HG03108 (cell line): Measurements from ENCODE around the gene XYLB.
"Not testable (repeated sequence)": the region's sequence is repeated elsewhere in the genome, so short reads cannot be mapped to it uniquely, and the experiment has no call there.

Experiments used
- ATAC-seq: cut with Tn5 transposase; IDR thresholded peaks from one replicate; pipeline ENCODE4 v1.9.1; 2021; ENCODE audit warnings: moderate library complexity; ENCODE audit not compliant: unreplicated experiment

The XYLB gene

GRCh38 chr3:38346587-38347410 is at the start of gene XYLB:
Gene XYLB (plus strand): TSS chr3:38346785. CDS start chr3:38346869, 84 bp downstream.
- ATAC-seq, result peak; percentile 98

GRCh38 chr3:38297053-38297452 is 49.5 kb upstream of the XYLB start:
- not testable (repeated sequence) for ATAC-seq

GRCh38 chr3:38297537-38297936 is 49.0 kb upstream of the XYLB start:
- no peak for ATAC-seq

GRCh38 chr3:38297947-38298711 is 48.5 kb upstream of the XYLB start:
- ATAC-seq, result no peak

GRCh38 chr3:38306941-38307340 is 39.6 kb upstream of the XYLB start:
- ATAC-seq, result no peak

- ATAC-seq, result no peak
These were observed 39.0 kb upstream of the XYLB start for GRCh38 chr3:38307599-38307998.

GRCh38 chr3:38308456-38308855 is 38.1 kb upstream of the XYLB start:
- no peak for ATAC-seq

GRCh38 chr3:38311476-38311875 is 35.1 kb upstream of the XYLB start:
- ATAC-seq, result no peak

GRCh38 chr3:38311941-38312340 is 34.6 kb upstream of the XYLB start:
- no peak for ATAC-seq

- ATAC-seq, result no peak
These were observed 34.2 kb upstream of the XYLB start for GRCh38 chr3:38312356-38312755.

- ATAC-seq, result no peak
These were observed 33.3 kb upstream of the XYLB start for GRCh38 chr3:38313263-38313662.

GRCh38 chr3:38313695-38314094 is 32.9 kb upstream of the XYLB start:
- ATAC-seq, result no peak

- ATAC-seq, result no peak
These were observed 32.3 kb upstream of the XYLB start for GRCh38 chr3:38314112-38314763.

GRCh38 chr3:38314764-38315487 is 31.7 kb upstream of the XYLB start:
- no peak for ATAC-seq

- no peak for ATAC-seq
These were observed 30.9 kb upstream of the XYLB start for GRCh38 chr3:38315488-38316230.

- no peak for ATAC-seq
These were observed 30.0 kb upstream of the XYLB start for GRCh38 chr3:38316356-38317191.

GRCh38 chr3:38317192-38317759 is 29.3 kb upstream of the XYLB start:
- ATAC-seq, result no peak

- ATAC-seq, result no peak
These were observed 27.6 kb upstream of the XYLB start for GRCh38 chr3:38318766-38319671.
